HL-60/S4 treated with phorbol 12-myristate 13-acetate at 8.2 ng/mL for 4 days and 3 days (cell line): ENCODE measurements around the gene DGUOK.

Source experiments
- in situ Hi-C: fragments of 300-500 bp; cut with MboI; formaldehyde crosslinking; loops from 2 replicates; pipeline ENCODE4 v1.15.0; 2022; ENCODE audit warnings: low sequenced_read_pairs

The DGUOK gene

DNA sequence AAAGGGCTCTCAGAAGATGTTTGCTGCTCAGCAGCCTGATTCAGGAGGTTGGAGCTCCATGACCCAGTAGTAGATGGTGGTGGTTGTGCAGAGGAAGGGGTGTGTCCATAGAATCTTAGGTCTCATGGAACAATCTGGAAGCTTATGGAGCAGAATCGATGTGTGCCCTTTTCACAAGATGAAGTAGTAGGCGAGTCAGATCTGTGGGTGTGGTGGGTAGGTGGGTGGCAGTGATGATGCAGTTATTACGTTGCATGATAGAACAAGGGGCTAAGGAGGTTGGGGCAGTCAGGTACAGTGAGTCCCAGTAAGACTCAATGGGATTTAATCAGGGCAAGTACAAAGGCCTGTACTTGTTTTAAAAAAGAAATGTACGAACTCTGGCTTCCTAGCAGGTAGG lies 67.1 kb downstream of the DGUOK start:
- in situ Hi-C loops = no loop called here

DNA sequence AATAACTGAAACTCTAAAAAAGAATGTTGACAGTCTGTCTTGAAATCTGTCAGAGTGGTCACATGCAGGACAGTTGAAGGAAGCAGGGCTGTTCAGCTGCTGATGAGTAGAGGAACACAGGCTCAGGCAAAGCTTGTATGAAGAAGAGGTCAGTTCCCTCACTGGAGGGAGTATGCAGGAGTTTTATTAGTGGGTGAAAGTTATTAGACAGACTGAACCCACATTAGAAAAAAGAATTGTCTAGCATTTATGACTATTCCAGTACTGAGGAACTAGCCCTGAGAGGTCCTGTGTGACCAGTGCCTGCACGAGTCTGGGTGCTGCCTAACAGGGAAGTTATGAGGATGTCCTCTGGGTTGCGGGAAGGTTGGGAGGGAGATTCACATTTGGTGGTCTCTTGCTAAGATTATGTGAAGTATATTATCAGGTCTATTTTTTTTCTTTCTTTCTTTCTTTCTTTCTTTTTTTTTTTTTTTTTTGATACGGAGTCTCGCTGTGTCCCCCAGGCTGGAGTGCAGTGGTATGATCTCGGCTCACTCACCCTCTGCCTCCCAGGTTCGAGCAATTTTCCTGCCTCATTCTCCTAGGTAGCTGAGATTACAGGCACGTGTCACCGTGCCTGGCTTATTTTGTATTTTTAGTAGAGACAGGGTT lies 67.6 kb downstream of the DGUOK start:
- in situ Hi-C loops = no loop called here

DNA sequence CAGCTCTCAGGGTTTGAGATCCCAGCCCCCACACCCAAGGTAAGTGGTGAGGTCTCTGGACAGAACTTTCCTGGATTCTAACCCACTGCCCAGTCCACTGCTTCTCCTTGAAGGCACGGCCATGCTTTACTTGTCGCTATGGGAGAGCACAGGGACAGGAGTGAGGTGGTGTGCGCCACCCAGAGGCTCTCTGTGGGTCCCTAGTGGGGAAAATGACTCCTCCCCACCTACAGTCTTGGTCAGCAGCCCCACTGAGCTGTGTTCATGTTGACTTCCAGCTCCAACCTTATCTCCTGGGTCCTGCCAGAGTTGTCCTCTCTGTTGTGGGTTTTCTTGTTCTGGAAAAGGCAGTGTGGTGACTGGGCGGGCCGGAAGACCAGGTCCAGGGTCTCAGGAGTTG lies 69.1 kb downstream of the DGUOK start:
- in situ Hi-C loops = no loop called here

DNA sequence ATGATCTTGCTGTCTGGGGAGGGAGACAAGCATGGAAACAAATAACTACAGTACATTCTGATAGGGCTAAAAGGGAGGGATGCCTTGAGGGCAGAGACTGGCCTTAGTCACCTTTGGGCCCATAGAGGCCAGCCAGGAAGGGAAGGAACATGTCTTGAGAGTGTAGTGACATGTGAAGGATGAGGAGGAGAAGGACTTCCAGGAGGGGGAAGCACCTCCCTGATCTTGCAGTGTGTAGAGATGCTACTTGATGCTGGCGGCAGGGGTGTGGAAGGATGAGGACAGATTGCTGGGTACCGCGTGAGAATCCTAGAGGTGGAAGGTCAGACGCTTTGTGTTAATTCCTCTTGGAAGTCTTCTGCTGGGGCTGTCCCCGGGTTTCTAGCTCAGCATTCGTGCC lies 71.1 kb downstream of the DGUOK start:
- in situ Hi-C loops = no loop called here

DNA sequence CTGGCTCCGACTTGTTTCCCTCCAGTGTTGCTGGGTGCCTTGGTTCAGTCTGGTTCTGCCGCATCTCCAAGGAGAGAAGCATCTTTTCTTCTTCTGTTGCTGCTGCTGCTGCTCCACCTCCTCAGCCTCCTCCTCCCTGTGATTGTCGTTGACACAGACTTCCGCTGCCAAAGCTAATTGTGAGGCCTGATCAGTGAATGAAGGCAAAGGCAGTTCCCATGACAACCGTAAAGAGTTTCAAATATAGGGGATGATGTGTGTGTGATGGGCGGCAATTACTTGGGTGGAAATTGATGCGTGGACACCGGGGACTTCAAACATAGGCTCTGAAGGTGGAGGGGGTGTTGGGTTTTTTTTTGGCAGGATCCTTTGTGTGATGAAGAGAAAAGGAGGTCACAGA lies 71.8 kb downstream of the DGUOK start:
- in situ Hi-C loops = no loop called here

DNA sequence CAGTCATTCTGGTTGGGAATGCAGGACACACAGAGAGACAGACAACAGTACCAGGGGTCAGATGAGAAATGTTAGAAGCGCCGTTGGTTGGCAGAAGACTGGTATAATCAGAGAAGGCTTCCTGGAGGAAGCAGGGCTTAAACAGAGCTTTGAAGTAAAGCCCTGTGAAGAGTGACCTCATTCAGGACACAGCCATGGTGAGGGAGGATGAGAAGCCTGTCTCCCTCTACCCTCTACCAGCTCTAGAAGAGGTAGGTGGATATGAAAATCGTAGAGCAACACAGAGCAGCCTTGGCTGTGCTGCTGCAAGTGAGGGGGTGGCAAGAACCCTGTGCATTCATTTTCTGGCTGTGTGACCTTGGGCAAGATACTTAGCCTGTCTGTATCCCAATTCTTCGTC lies 72.3 kb downstream of the DGUOK start:
- in situ Hi-C loops = no loop called here

DNA sequence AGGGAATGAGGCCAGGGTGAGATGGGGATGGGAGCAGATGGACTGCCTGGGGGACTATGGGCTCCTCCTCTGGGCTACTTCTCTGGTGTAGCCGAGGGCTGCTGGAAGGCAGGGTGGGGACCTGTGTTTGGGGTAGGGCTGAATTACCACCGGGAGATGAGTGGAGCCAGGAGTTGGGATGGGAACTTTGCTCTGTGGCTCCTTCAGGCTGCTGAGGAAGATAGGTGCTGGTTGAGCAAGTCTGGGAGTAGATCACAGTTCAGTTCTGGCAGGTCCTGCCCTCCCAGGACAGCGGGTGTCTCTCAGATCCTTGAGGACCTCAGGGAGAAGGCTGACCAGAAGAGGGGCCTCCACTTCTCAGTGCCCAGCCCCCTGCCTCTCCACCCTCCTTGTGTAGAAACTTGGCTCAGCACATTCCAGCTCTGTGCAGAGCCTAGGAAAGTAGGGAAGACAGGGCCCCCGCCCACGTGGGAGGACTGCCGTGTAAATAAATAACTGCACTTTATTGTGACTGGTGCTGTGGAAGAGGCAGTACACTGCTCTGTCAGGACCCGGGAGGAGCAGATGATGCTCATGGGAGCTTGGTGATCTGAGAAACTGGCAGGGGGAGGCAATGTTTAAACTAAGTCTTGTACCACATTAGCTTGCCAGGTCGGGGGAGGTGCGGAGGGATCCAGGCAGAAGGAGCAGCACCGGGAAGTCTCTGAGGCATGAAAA lies 73.4 kb downstream of the DGUOK start:
- in situ Hi-C loops = no loop called here

DNA sequence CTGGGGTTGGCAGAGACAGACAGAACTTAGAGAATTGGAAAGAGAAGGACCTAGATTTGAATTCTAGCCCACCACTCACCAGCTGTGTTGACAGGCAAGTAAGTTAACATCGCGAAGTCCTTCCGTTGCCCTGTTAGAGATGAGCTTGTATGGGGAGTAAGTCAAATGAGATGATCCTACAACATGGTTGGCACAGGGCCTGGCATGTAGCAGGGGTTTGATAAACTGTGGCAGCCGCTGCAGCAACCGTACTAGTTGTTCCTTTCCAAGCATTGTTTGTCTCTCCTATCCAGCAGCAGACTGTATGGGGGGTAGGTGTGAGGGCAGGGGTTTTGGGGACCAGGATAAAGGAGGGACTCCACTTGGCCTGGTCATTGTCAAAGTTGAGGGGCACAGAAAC lies 74.0 kb downstream of the DGUOK start:
- in situ Hi-C loops = no loop called here

DNA sequence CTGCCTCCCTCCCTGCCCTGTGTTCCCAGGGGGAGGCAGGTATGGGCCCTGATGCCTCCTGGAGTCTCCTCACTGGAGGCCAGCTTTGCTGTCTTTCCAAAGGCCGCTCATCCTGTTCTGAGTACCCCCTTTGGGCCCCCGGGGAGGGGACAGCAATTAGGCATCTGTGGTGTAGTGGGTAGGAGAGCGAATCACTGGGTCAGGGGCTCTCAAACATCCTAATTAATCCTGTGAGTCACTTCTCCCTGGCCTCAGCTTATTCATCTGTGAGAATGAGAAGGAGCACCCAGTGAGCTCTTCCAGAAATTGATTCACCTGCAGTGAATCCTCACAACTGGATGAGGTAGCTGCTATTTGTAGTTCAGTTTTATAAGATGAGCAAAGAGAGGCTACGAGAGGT lies 74.4 kb downstream of the DGUOK start:
- in situ Hi-C loops = no loop called here

DNA sequence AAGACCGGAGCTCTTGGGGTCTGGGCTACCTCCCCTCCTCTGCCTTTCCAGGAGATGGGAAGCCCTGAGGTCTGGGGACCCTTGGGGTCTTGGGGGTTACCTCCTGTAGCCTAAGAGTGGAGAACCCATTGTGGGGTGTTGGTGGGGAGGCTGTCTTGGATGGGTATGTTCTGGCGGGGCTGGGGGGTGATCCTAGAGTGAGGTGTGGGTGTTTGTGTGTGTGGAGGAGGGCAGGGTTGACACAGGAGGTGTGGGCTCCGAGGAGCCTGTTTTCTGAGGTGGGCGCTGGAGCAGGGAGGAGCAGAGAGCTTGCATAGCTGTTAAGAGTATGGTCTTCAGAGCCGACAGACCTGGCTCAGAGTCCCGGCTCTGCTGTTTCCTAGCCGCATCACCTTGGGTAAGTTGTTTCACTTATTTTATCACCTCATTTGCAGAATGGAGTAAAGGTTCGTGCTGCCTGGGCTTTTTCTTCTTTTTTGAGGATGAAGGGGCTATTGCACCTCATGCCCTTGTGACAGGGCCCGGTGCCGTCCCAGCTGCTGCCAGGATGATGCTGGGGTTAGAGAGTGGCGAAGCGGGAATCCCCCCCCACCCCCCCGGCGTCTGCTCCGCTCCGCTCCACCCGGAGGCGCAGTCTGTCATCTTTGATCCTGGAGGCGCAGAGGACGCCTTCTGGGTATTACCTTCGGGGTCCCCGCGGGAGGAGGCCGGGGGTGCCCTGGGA lies 75.3 kb downstream of the DGUOK start:
- in situ Hi-C loops = no loop called here

DNA sequence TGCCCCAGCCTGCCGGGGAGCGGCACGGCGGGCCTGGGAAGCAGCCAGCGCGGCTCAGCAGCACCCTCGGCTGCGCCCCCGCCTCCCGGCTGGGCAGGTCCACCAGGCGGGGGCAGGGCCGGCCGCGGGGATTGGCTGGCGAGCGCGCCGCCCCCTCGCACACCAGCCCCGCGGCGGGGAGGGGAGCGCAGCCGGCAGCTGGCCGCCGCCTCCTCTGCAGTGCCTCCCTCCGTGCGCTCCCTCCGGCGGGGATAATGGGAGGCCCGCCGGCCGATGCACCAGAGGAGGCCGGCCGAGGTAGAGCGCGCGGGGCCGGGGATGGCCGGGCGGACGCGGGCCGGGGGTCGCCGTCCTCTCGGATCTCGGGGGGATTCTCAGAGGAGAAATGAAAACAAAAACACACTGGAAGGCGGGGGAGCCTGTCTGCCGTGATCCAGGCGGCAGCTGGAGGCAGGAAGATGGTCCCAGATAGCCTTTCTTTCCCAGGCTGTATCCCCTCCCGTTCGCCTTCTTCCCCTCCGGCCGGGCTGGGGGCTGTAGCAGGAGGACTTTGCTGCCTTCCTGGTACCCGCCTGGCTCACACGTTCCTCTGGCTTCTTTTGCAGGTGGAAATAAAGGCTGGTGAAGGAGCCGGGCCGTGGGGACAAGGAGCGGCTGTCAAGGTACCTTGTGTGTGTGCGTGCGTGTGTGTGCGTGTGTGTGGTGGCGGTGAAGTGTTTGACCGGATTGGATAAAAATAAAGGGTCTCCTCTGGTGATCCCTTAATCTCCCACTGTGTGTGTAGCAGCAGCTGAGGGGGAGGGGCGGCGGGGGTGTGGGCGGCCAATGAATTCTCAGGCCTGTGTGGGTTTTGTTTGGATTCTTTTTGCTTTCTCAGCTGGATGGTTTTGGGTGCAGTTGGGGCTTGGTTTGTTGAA lies 76.1 kb downstream of the DGUOK start:
- in situ Hi-C loops = no loop called here

DNA sequence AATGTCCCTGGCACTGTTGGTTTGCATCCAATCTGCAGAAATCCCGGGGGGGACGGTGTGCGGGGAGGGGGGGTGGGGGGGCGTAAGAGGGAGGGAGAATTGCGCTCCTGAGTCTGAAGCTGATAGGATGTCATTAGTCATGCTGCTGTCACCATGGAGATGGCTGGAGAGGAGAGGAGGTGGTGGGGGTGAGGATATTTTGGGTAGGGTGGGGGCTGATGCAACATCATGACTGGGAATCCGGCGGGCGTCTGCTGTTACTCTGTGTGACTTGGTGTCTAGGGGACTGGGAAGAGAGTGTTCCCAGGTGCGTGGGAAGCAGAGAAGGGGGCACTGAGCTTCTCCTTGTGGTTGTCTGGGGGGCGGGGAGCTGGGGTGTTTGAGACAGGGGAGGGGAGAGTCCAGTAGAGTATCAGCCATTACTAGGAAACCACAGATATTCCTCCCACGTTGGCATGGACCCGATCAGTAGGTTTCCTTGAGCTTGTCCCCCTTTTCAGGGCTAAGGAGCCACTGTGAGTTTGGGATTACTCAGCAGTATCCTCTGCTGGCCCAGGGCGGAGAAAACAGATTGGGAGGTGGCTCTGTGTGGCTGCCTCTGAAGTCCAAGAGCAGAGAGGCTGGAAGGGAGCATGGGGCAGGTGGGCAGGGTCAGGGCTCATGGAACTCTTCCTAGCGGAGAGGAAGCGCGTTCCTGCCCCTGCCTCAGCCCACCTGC lies 77.0 kb downstream of the DGUOK start:
- in situ Hi-C loops = no loop called here

DNA sequence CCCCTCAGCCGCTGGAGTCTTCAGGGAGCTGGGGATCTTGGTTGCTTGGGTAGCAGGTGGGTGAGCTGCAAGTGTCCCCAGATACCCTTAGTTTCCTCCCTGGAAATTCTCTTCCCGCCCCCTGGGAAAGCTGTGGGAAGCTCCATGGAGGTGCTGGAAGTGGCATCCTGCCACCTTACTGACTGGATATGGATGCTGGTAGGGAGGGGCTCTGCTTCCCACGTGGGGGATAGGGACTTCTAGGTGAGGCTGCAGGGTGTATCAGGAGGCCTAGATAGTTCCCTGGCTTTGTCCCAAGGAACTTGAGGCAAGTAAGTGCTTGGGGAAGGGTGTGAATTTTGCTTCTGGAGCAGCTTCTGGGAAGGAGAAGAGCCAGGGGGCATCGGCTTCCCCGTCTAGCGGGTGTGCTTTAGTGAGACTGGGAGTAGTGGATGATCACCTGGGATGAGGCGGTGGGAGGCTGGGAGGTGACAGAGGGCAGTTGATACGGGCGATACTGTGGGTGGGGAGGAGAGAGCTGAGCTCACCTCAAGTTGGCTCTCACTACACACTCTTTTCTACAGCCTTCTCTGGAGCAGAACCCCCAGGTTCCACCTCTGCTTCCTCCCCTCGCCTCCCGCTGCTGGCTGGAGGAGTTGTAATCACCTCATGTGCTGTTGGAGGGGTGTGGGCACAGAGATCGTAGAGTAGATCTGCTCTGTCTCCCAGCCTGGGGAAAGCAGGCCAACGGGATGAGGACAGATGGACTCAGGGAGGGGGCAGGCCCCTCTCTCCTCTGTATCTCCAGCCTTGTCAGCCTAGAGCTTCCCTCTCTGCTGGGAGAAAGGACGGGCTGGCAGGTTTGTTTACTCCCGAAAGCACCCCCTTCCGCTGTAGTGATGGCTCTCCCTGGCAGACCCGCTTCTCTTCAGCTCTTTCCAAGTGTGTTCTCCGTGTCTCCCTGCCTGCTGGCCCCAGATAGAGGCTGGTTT lies 77.8 kb downstream of the DGUOK start:
- in situ Hi-C loops = no loop called here

DNA sequence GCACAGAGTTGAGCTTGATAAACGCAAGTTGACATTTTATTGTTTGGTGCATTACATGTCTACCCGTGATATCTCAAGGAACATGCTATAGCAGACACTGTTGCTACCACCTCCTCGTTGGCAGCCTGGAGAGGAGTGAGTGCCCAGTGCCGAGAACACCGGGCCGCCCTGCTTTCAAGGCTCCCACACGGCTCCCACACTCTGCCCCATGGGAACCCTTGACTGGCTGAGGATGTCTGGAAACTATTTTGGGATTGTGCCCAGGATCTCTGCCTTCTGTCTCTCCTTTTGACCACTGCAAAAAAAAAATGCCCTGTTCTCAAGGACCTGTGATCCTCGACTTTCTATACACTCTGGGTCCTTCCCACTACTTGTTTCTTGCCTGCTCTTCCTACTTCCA lies 79.1 kb downstream of the DGUOK start:
- in situ Hi-C loops = no loop called here

DNA sequence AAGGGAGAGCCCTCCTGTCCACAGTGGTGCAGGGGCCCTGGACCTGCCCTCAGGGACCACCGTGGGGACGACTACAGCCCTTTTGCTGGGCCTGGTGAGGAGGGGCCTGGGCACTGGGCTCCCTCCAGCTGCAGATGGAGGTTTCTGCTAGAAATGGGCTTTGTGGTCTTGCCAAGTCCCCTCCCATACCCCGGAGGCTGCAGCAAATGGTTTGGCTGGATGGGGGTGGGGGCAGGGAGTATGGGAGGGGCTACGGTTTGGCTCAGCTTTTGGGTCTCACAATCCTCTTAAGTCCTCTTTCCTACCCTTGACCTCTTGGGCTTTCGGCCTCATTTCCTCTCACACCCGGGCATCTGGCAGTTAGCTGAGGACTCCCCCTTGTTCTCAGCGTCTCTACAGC lies 79.8 kb downstream of the DGUOK start:
- in situ Hi-C loops = no loop called here

DNA sequence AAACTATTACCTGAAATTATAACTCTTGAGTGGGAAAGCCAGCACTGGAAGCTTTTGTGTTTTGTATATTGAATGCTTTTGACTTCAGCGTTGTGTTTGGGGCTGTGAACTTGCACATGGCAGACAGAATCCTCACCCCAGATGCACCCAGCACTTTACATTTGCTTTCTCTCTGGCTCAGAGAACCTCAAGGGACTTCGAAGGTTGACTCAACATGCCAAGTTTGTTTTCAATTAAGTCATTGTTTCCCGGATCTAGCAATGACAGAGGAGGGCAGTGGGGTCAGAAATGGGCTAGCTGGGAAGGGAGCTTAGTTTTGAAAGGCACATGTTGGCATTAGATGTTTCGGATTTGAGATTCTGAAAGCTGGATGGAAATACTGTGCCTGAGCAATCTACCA lies 80.4 kb downstream of the DGUOK start:
- in situ Hi-C loops = no loop called here

DNA sequence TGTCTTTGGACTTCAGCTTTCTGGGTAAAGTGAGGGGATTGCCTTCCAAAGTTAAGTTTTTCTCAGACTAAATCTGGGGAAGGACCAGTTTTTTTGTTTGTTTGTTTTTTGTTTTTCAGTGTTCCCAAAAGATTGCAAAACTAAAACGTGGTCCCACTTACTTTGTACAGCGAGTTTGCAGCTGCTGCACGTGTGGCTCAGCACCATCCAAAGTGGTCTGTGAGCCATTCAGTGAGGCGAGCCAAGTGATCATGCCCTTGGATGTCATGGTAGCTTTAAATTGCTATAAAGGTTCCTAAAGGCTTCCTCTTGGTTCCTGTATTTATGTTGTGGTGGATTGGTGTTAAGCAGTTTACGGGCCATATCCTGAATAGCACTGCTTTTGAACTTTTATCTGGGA lies 81.0 kb downstream of the DGUOK start:
- in situ Hi-C loops = no loop called here
